A673 (cell line): ENCODE results near the gene RNASEH2A. TPM values are rescaled to one million over a fixed set of nuclear protein-coding genes. Genes with fewer than 3 reads are reported as not detected.

Experiments
- BruUV-seq: library from RNA; stranded (reverse); fragments of 400-500 nt; replicated peaks from 2 replicates; lab custom pipeline; 2021; lab: Mats Ljungman, UMichigan
- CTCF ChIA-PET: fragments of 300-600 bp; sonication (Branson Sonifier 250); formaldehyde crosslinking; loops from one replicate; lab custom pipeline; 2022; ENCODE audit warnings: antibody characterized with exemption; lab: Charles Lee
- POLR2A ChIA-PET: fragments of 300-600 bp; sonication (Branson Sonifier 250); formaldehyde crosslinking; loops from one replicate; lab custom pipeline; 2022; ENCODE audit warnings: antibody characterized with exemption; ENCODE audit not compliant: low non-redundant PET; lab: Charles Lee
- DNase-seq: peaks from one replicate; pipeline ENCODE4 v3.0.0-alpha.2; 2015; ENCODE audit warnings: low spot score
- H3K27ac ChIP-seq: fragments of 200-600 bp; sonication (generic); 2 replicates; pipeline ENCODE4 v1.5.1; 2016; ENCODE audit warnings: mixed run types, low read depth, mild to moderate bottlenecking, mixed read lengths, antibody characterized with exemption, low read length; ENCODE audit not compliant: poor library complexity, severe bottlenecking
- H3K27me3 ChIP-seq: fragments of 200-600 bp; sonication (generic); replicated peaks from 2 replicates; pipeline ENCODE4 v1.6.1; 2017; ENCODE audit warnings: mixed run types, low read depth, mild to moderate bottlenecking, mixed read lengths, antibody characterized with exemption, low read length; ENCODE audit not compliant: insufficient read depth, poor library complexity
- H3K36me3 ChIP-seq: fragments of 200-600 bp; sonication (generic); 2 replicates; pipeline ENCODE4 v1.6.1; 2016; ENCODE audit warnings: mixed run types, mild to moderate bottlenecking, mixed read lengths, antibody characterized with exemption, low read length; ENCODE audit not compliant: insufficient read depth, poor library complexity, severe bottlenecking
- H3K4me1 ChIP-seq: fragments of 200-600 bp; sonication (generic); 2 replicates; pipeline ENCODE4 v1.6.1; 2017; ENCODE audit warnings: mixed run types, mild to moderate bottlenecking, mixed read lengths, antibody characterized with exemption, low read length; ENCODE audit not compliant: insufficient read depth, poor library complexity, severe bottlenecking
- H3K4me3 ChIP-seq: fragments of 200-600 bp; sonication (generic); 2 replicates; pipeline ENCODE4 v1.5.1; 2016; ENCODE audit warnings: low read depth, mixed run types, mild to moderate bottlenecking, mixed read lengths, low read length; ENCODE audit not compliant: poor library complexity, severe bottlenecking
- H3K9me3 ChIP-seq: fragments of 200-600 bp; sonication (generic); 2 replicates; pipeline ENCODE4 v1.6.1; 2016; ENCODE audit warnings: mixed run types, low read depth, mild to moderate bottlenecking, mixed read lengths, antibody characterized with exemption, low read length; ENCODE audit not compliant: poor library complexity, severe bottlenecking
- CTCF ChIP-seq: fragments of 300-800, 200-600 bp; sonication (generic); conservative IDR thresholded peaks from 2 replicates; pipeline ENCODE4 v1.5.1; 2017; ENCODE audit warnings: low read depth, mild to moderate bottlenecking, antibody characterized with exemption, low read length, moderate library complexity, mixed read lengths
- EZH2 ChIP-seq: fragments of 200-600 bp; sonication (generic); IDR thresholded peaks from 2 replicates; pipeline ENCODE4 v1.6.1; 2017; ENCODE audit warnings: borderline replicate concordance, low read depth, mild to moderate bottlenecking, mixed read lengths, antibody characterized with exemption, low read length; ENCODE audit not compliant: poor library complexity, severe bottlenecking
- intact Hi-C: fragments of 100-400 bp; cut with micrococcal nuclease; formaldehyde crosslinking; loops from one replicate; pipeline ENCODE4 v1.10.0; 2022; ENCODE audit not compliant: unreplicated experiment
- total RNA-seq: library from RNA; stranded (reverse); gene quantifications from 2 replicates; pipeline ENCODE4 v1.2.3, GENCODE V29; 2021

The RNASEH2A gene
- total RNA-seq, 1 experiment from 2014 or later, result 99.7 TPM

- intact Hi-C loops, result no loop called here
- H3K4me3 ChIP-seq, result peak overlapping the region; percentile 16
- H3K9me3 ChIP-seq, result no peaks in the 10 kb centered on the region
- no TSS peak for BruUV-seq
- POLR2A ChIA-PET, result no interaction called here
- no peaks in the 10 kb centered on the region for H3K36me3 ChIP-seq
- TF ChIP-seq EZH2 (no peak), CTCF (peak; percentile 81)
- no peaks in the 10 kb centered on the region for H3K4me1 ChIP-seq
- H3K27ac ChIP-seq, result no peak overlapping the region
- CTCF ChIA-PET, result interaction anchor here (0.7 kb wide), 1 partner anchor 37 kb away, joined by 3 read pairs; no protein-coding TSS in a partner anchor
- no peaks in the 10 kb centered on the region for H3K27me3 ChIP-seq
- peak; percentile 75 for DNase-seq
Measured at GRCh38 chr19:12825254-12826131, 19.1 kb downstream of the RNASEH2A start.

DNA sequence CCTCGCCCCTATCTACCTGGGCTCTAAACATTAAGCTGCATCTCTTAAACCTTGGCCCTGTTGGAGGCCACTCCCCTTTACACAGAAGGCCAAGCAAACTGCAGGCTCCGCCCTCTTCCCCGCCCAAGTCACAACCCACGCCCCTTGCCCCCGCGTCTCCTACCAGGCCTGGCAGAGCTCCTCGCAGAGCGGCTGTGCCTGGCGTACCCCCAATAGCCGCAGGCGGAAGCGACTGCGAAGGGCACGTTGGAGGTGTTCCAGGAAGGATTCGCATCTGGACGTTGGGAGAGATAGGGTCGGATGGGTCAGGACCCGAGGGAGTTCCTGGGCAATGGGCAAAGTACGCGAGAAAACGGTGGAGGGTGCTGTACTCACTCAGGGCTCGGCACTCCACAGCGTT, 22.1 kb downstream of the RNASEH2A start:
- H3K4me3 ChIP-seq, result no peak overlapping the region
- H3K36me3 ChIP-seq, result no peaks in the 10 kb centered on the region
- TF ChIP-seq CTCF, result no peak
- TF ChIP-seq EZH2, result no peak
- CTCF ChIA-PET, result no interaction called here
- intact Hi-C loops, result no loop called here
- BruUV-seq, result no TSS peak
- no peaks in the 10 kb centered on the region for H3K27me3 ChIP-seq
- POLR2A ChIA-PET, result interaction anchor here (0.7 kb wide), 1 partner anchor 254 kb away, joined by 3 read pairs; no protein-coding TSS in a partner anchor
- H3K27ac ChIP-seq, result no peak overlapping the region
- no peaks in the 10 kb centered on the region for H3K9me3 ChIP-seq
- peak; percentile 76 for DNase-seq
- peaks cover 8% of the 10 kb centered on the region for H3K4me1 ChIP-seq

- no peak for TF ChIP-seq CTCF
- TF ChIP-seq EZH2, result no peak
- Histone ChIP-seq H3K9me3 (no peaks in the 10 kb centered on the region), H3K27me3 (no peaks in the 10 kb centered on the region), H3K36me3 (no peaks in the 10 kb centered on the region), H3K4me1 (peaks cover 13% of the 10 kb centered on the region), H3K27ac (no peak overlapping the region), H3K4me3 (peak overlapping the region; percentile 29)
- BruUV-seq, result no TSS peak
- ChIA-PET CTCF (no interaction called here), POLR2A (no interaction called here)
- intact Hi-C loops, result no loop called here
- DNase-seq, result no peak
Measured at GRCh38 chr19:12833418-12833737, 27.0 kb downstream of the RNASEH2A start.
